Measurements from ENCODE around the gene TMC8.
"Not testable (repeated sequence)": the region's sequence is repeated elsewhere in the genome, so short reads cannot be mapped to it uniquely, and the experiment has no call there.

Gene TMC8

GRCh38 chr17:78130437-78131101 lies at the start of gene TMC8:
Gene TMC8 (plus strand): TSS chr17:78130771. CDS start chr17:78131589, 818 bp downstream.
- Histone ChIP-seq H2AFZ (ENCODE audit: low read depth, low read length) (peak within 1 kb of the TSS; percentile 63; the same call in 1 of the 2 replicates), H3K79me2 (ENCODE audit: insufficient read depth, low read length) (peaks cover 12% of the 10 kb centered on the region), H3K27ac (ENCODE audit: low read length) (peak within 1 kb of the TSS; percentile 97), H3K9ac (ENCODE audit: low read depth, low read length) (peak within 1 kb of the TSS; percentile 70), H3K36me3 (ENCODE audit: insufficient read depth, low read length) (peaks cover 32% of the 10 kb centered on the region), H3K9me3 (ENCODE audit: insufficient read depth, low read length, severe bottlenecking) (no peaks in the 10 kb centered on the region), H4K20me1 (ENCODE audit: insufficient read depth, low read length) (peaks cover 30% of the 10 kb centered on the region), H3K4me2 (ENCODE audit: insufficient read depth, low read length) (peak within 1 kb of the TSS; percentile 94), H3K4me1 (ENCODE audit: insufficient read depth, low read length) (peaks cover 82% of the 10 kb centered on the region), H3K27me3 (ENCODE audit: insufficient read depth, low read length, poor library complexity) (no peaks in the 10 kb centered on the region), H3K4me3 (ENCODE audit: low read depth in 1 of 2, low read length in 2 of 2) (peak within 1 kb of the TSS; percentile 25 to 71; a peak in 3 of 4 replicates)
- ATAC-seq (ENCODE audit: insufficient read depth, low read depth), result peak; percentile 79
- DNase-seq, result peak; percentile 93
- TF ChIP-seq CTCF (IDR thresholded peaks at IDR 0.05; ENCODE audit: borderline replicate concordance, extremely low read depth, low read length, poor library complexity, severe bottlenecking) (peak; percentile 2), EZH2 (IDR thresholded peaks at IDR 0.05; ENCODE audit: borderline replicate concordance, low read depth, low read length, severe bottlenecking) (no peak)

- H3K27me3 ChIP-seq (ENCODE audit: insufficient read depth, low read length, poor library complexity), result no peaks in the 10 kb centered on the region
- no peak overlapping the region for H2AFZ ChIP-seq (ENCODE audit: low read depth, low read length)
- H4K20me1 ChIP-seq (ENCODE audit: insufficient read depth, low read length), result no peaks in the 10 kb centered on the region
- H3K9ac ChIP-seq (ENCODE audit: low read depth, low read length), result no peak overlapping the region
- H3K4me2 ChIP-seq (ENCODE audit: insufficient read depth, low read length), result no peak overlapping the region
- TF ChIP-seq CTCF (IDR thresholded peaks at IDR 0.05; ENCODE audit: borderline replicate concordance, extremely low read depth, low read length, poor library complexity, severe bottlenecking) (no peak), EZH2 (IDR thresholded peaks at IDR 0.05; ENCODE audit: borderline replicate concordance, low read depth, low read length, severe bottlenecking) (no peak)
- H3K4me3 ChIP-seq (ENCODE audit: low read depth in 1 of 2, low read length in 2 of 2), result no peak overlapping the region
- DNase-seq (no peak), ATAC-seq (ENCODE audit: insufficient read depth, low read depth) (no peak)
- H3K4me1 ChIP-seq (ENCODE audit: insufficient read depth, low read length), result no peaks in the 10 kb centered on the region
- no peak overlapping the region for H3K27ac ChIP-seq (ENCODE audit: low read length)
- peaks cover 86% of the 10 kb centered on the region for H3K36me3 ChIP-seq (ENCODE audit: insufficient read depth, low read length)
- H3K79me2 ChIP-seq (ENCODE audit: insufficient read depth, low read length), result no peaks in the 10 kb centered on the region
- no peaks in the 10 kb centered on the region for H3K9me3 ChIP-seq (ENCODE audit: insufficient read depth, low read length, severe bottlenecking)
Measured at GRCh38 chr17:78081551-78081950, 49.0 kb upstream of the TMC8 start.

GRCh38 chr17:78082355-78082872 lies 48.2 kb upstream of the TMC8 start:
- not testable (repeated sequence) for ATAC-seq (ENCODE audit: insufficient read depth, low read depth); H3K27ac ChIP-seq (ENCODE audit: low read length); H4K20me1 ChIP-seq (ENCODE audit: insufficient read depth, low read length); H3K4me1 ChIP-seq (ENCODE audit: insufficient read depth, low read length); H3K4me3 ChIP-seq (ENCODE audit: low read depth in 1 of 2, low read length in 2 of 2); H3K9ac ChIP-seq (ENCODE audit: low read depth, low read length); DNase-seq; H3K9me3 ChIP-seq (ENCODE audit: insufficient read depth, low read length, severe bottlenecking); H3K79me2 ChIP-seq (ENCODE audit: insufficient read depth, low read length); H3K27me3 ChIP-seq (ENCODE audit: insufficient read depth, low read length, poor library complexity); H3K4me2 ChIP-seq (ENCODE audit: insufficient read depth, low read length); H2AFZ ChIP-seq (ENCODE audit: low read depth, low read length)
- H3K36me3 ChIP-seq (ENCODE audit: insufficient read depth, low read length), result peaks cover 86% of the 10 kb centered on the region

GRCh38 chr17:78082988-78083387 lies 47.6 kb upstream of the TMC8 start:
- Histone ChIP-seq H4K20me1 (ENCODE audit: insufficient read depth, low read length) (no peaks in the 10 kb centered on the region), H3K36me3 (ENCODE audit: insufficient read depth, low read length) (peaks cover 86% of the 10 kb centered on the region), H3K27ac (ENCODE audit: low read length) (no peak overlapping the region), H3K9me3 (ENCODE audit: insufficient read depth, low read length, severe bottlenecking) (no peaks in the 10 kb centered on the region), H3K4me1 (ENCODE audit: insufficient read depth, low read length) (no peaks in the 10 kb centered on the region), H3K4me2 (ENCODE audit: insufficient read depth, low read length) (no peak overlapping the region), H3K4me3 (ENCODE audit: low read depth in 1 of 2, low read length in 2 of 2) (no peak overlapping the region), H3K9ac (ENCODE audit: low read depth, low read length) (no peak overlapping the region), H3K27me3 (ENCODE audit: insufficient read depth, low read length, poor library complexity) (no peaks in the 10 kb centered on the region), H2AFZ (ENCODE audit: low read depth, low read length) (no peak overlapping the region), H3K79me2 (ENCODE audit: insufficient read depth, low read length) (no peaks in the 10 kb centered on the region)
- DNase-seq (no peak), ATAC-seq (ENCODE audit: insufficient read depth, low read depth) (no peak)
- no peak for TF ChIP-seq CTCF (IDR thresholded peaks at IDR 0.05; ENCODE audit: borderline replicate concordance, extremely low read depth, low read length, poor library complexity, severe bottlenecking)
- no peak for TF ChIP-seq EZH2 (IDR thresholded peaks at IDR 0.05; ENCODE audit: borderline replicate concordance, low read depth, low read length, severe bottlenecking)

All from DND-41 (cell line).